ENCODE results near the gene MAP3K3.

MAP3K3 gene

GRCh38 chr17:63609816-63610573 lies 12.2 kb upstream of the MAP3K3 start:
- H3K4me1 ChIP-seq (ENCODE audit: control insufficient read depth in 1 of 2, insufficient read depth in 1 of 2, low read depth in 1 of 2, low read length in 1 of 2) = no peaks in the 10 kb centered on the region
- no peak overlapping the region for H3K27ac ChIP-seq
- H3K36me3 ChIP-seq = peaks cover 37% of the 10 kb centered on the region
- TF ChIP-seq, protein P1, sequence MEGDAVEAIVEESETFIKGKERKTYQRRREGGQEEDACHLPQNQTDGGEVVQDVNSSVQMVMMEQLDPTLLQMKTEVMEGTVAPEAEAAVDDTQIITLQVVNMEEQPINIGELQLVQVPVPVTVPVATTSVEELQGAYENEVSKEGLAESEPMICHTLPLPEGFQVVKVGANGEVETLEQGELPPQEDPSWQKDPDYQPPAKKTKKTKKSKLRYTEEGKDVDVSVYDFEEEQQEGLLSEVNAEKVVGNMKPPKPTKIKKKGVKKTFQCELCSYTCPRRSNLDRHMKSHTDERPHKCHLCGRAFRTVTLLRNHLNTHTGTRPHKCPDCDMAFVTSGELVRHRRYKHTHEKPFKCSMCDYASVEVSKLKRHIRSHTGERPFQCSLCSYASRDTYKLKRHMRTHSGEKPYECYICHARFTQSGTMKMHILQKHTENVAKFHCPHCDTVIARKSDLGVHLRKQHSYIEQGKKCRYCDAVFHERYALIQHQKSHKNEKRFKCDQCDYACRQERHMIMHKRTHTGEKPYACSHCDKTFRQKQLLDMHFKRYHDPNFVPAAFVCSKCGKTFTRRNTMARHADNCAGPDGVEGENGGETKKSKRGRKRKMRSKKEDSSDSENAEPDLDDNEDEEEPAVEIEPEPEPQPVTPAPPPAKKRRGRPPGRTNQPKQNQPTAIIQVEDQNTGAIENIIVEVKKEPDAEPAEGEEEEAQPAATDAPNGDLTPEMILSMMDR (IDR thresholded peaks at IDR 0.05) = no peak
- no peak overlapping the region for H3K4me3 ChIP-seq (ENCODE audit: low read depth in 1 of 2, low read length in 1 of 2)
- no peaks in the 10 kb centered on the region for H3K9me3 ChIP-seq
- H3K27me3 ChIP-seq = no peaks in the 10 kb centered on the region

DNA sequence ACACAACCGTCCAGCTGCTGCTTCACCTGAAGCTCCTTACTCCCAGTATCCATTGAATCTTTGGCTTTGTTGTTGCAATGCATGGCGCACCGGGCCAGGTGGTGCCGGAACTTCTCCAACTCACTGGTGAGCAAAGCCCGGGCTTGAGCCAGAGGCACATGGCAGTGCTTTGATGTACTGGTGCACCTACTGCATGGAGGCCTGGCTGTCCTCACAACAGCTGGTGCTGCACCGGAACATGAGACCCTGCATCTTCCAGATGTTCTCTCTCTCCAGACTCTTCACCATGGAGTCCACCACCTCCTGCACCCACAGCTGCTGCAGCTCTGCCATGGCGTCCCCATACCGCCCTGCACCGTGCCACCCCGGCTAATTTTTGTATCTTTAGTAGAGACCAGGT lies 11.4 kb upstream of the MAP3K3 start:
- no peak overlapping the region for H3K27ac ChIP-seq
- peaks cover 2% of the 10 kb centered on the region for H3K27me3 ChIP-seq
- H3K4me1 ChIP-seq (ENCODE audit: control insufficient read depth in 1 of 2, insufficient read depth in 1 of 2, low read depth in 1 of 2, low read length in 1 of 2) = no peaks in the 10 kb centered on the region
- TF ChIP-seq, protein P1 (IDR thresholded peaks at IDR 0.05) = no peak
- no peak overlapping the region for H3K4me3 ChIP-seq (ENCODE audit: low read depth in 1 of 2, low read length in 1 of 2)
- no peaks in the 10 kb centered on the region for H3K9me3 ChIP-seq
- peaks cover 28% of the 10 kb centered on the region for H3K36me3 ChIP-seq

DNA sequence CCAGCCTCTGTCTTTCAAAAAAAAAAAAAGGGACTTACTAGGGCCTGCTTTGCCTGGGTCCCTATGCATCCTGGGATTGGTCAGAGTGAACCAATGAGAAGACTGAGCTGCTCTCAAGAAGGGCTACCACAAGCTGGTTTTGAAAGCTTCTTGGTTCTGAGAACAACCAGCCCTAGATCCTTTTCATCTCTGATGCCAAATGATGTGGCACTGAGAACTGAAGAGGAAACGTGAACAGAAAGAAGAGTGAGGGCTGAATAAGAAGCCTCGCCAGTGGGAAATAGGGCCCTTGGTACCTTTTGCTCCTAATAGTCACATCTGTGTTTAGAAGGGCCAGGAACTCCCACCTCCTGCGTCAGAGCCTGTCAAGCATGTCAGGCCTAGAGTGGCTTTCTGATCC lies 10.9 kb upstream of the MAP3K3 start:
- Histone ChIP-seq H3K27me3 (peaks cover 5% of the 10 kb centered on the region), H3K36me3 (peaks cover 23% of the 10 kb centered on the region), H3K4me1 (ENCODE audit: control insufficient read depth in 1 of 2, insufficient read depth in 1 of 2, low read depth in 1 of 2, low read length in 1 of 2) (no peaks in the 10 kb centered on the region), H3K9me3 (no peaks in the 10 kb centered on the region), H3K4me3 (ENCODE audit: low read depth in 1 of 2, low read length in 1 of 2) (no peak overlapping the region), H3K27ac (no peak overlapping the region)
- TF ChIP-seq, protein P1 (IDR thresholded peaks at IDR 0.05) = no peak

- Histone ChIP-seq H3K27ac (no peak overlapping the region), H3K9me3 (no peaks in the 10 kb centered on the region), H3K4me1 (ENCODE audit: control insufficient read depth in 1 of 2, insufficient read depth in 1 of 2, low read depth in 1 of 2, low read length in 1 of 2) (no peaks in the 10 kb centered on the region), H3K36me3 (peaks cover under 1% of the 10 kb centered on the region), H3K27me3 (peaks cover 17% of the 10 kb centered on the region), H3K4me3 (ENCODE audit: low read depth in 1 of 2, low read length in 1 of 2) (no peak overlapping the region)
- TF ChIP-seq, protein P1 (IDR thresholded peaks at IDR 0.05) = no peak
Observed at GRCh38 chr17:63613663-63614062, 8.6 kb upstream of the MAP3K3 start.

GRCh38 chr17:63621229-63621683 lies 961 bp upstream of the MAP3K3 start:
- Histone ChIP-seq H3K27ac (peak overlapping the region; percentile 91), H3K36me3 (no peaks in the 10 kb centered on the region), H3K9me3 (no peaks in the 10 kb centered on the region), H3K4me1 (ENCODE audit: control insufficient read depth in 1 of 2, insufficient read depth in 1 of 2, low read depth in 1 of 2, low read length in 1 of 2) (peaks cover 32 to 38% of the 10 kb centered on the region in 2 experiments), H3K27me3 (peaks cover 25% of the 10 kb centered on the region), H3K4me3 (ENCODE audit: low read depth in 1 of 2, low read length in 1 of 2) (peak overlapping the region; percentile 77 to 85)
- TF ChIP-seq, protein P1 (IDR thresholded peaks at IDR 0.05) = no peak
